Muscle of leg (tissue), 11 donors: ENCODE measurements around the gene OLFML1. TPM values are rescaled to one million over a fixed set of nuclear protein-coding genes. Genes with fewer than 3 reads are reported as not detected.

Experiments
- DNase-seq: peaks from one replicate; pipeline ENCODE4 v3.0.0; 2013
- H3K27ac ChIP-seq: one replicate; pipeline ENCODE4 v1.5.1; 2013; ENCODE audit warnings: mild to moderate bottlenecking, low read length, control low read depth
- H3K27me3 ChIP-seq: one replicate; pipeline ENCODE4 v1.6.1; 2013; ENCODE audit warnings: low read length; ENCODE audit not compliant: control insufficient read depth, insufficient read depth
- H3K36me3 ChIP-seq: one replicate; pipeline ENCODE4 v1.6.1; 2013; ENCODE audit warnings: low read length; ENCODE audit not compliant: control insufficient read depth, insufficient read depth
- H3K4me1 ChIP-seq: one replicate; pipeline ENCODE4 v1.6.1; 2013; ENCODE audit warnings: low read length; ENCODE audit not compliant: control insufficient read depth, insufficient read depth
- H3K4me3 ChIP-seq: one replicate; pipeline ENCODE4 v1.5.1; 2013; ENCODE audit warnings: low read length, control low read depth
- H3K9me3 ChIP-seq: replicated peaks from 2 replicates; pipeline ENCODE4 v1.6.1; 2013; ENCODE audit warnings: low read depth, low read length; ENCODE audit not compliant: control insufficient read depth
- WGBS: methylation state at CpG from one replicate; pipeline ENCODE4 v1.1.5; 2013; ENCODE audit warnings: missing lambda C conversion rate; ENCODE audit not compliant: insufficient coverage; 5-methylcytosine and 5-hydroxymethylcytosine counted together
- polyA plus RNA-seq, 8 donors: library from polyadenylated mRNA; unstranded; fragments of 120-200 nt; gene quantifications; one replicate each; pipeline versions ENCODE4 v1.2.1 to v1.2.3, GENCODE V29; 2013; ENCODE audit warnings: inconsistent platforms in 1 of 8, low replicate concordance in 1 of 8; ENCODE audit not compliant: insufficient read length in 8 of 8, insufficient read depth in 1 of 8
- total RNA-seq: library from RNA; stranded (reverse); fragments of 120-200 nt; gene quantifications from one replicate; pipeline ENCODE4 v1.2.4, GENCODE V29; 2013

Gene OLFML1
- total and polyA plus RNA-seq, 9 donors = 33.1 to 70.5 (median 41.9) TPM

GRCh38 chr11:7489376-7489775 is 4.1 kb downstream of the OLFML1 start:
- Histone ChIP-seq H3K27me3 (no peaks in the 10 kb centered on the region), H3K4me3 (no peak overlapping the region), H3K36me3 (peaks cover 27% of the 10 kb centered on the region), H3K9me3 (no peaks in the 10 kb centered on the region), H3K27ac (no peak overlapping the region), H3K4me1 (peaks cover 18% of the 10 kb centered on the region)
- WGBS = 90% methylated on average over 2 of the region's 2 CpGs
- DNase-seq = no peak

- Histone ChIP-seq H3K36me3 (peaks cover 30% of the 10 kb centered on the region), H3K27ac (no peak overlapping the region), H3K9me3 (no peaks in the 10 kb centered on the region), H3K27me3 (no peaks in the 10 kb centered on the region), H3K4me1 (peaks cover 13% of the 10 kb centered on the region), H3K4me3 (no peak overlapping the region)
- DNase-seq = no peak
- WGBS = 100% methylated on average over 1 of the region's 4 CpGs
Measured at GRCh38 chr11:7490054-7490453, 4.7 kb downstream of the OLFML1 start.

GRCh38 chr11:7490535-7490934 is 5.2 kb downstream of the OLFML1 start:
- Histone ChIP-seq H3K9me3 (no peaks in the 10 kb centered on the region), H3K27me3 (no peaks in the 10 kb centered on the region), H3K36me3 (peaks cover 30% of the 10 kb centered on the region), H3K4me1 (peaks cover 8% of the 10 kb centered on the region), H3K27ac (no peak overlapping the region), H3K4me3 (no peak overlapping the region)
- no peak for DNase-seq
- no CpG with 5 or more reads among the region's 1 CpG for WGBS

GRCh38 chr11:7492253-7492652 is 6.9 kb downstream of the OLFML1 start:
- DNase-seq = peak; percentile 15
- Histone ChIP-seq H3K4me1 (peaks cover 5% of the 10 kb centered on the region), H3K27me3 (no peaks in the 10 kb centered on the region), H3K9me3 (no peaks in the 10 kb centered on the region), H3K36me3 (peaks cover 30% of the 10 kb centered on the region), H3K27ac (no peak overlapping the region), H3K4me3 (no peak overlapping the region)
- no CpG with 5 or more reads among the region's 1 CpG for WGBS

GRCh38 chr11:7493670-7494069 is 8.4 kb downstream of the OLFML1 start:
- no CpG with 5 or more reads among the region's 2 CpGs for WGBS
- H3K9me3 ChIP-seq = no peaks in the 10 kb centered on the region

GRCh38 chr11:7494086-7494745 is 8.9 kb downstream of the OLFML1 start:
- no peak overlapping the region for H3K27ac ChIP-seq
- H3K9me3 ChIP-seq = no peaks in the 10 kb centered on the region
- H3K4me1 ChIP-seq = peaks cover 5% of the 10 kb centered on the region
- no peak overlapping the region for H3K4me3 ChIP-seq
- peaks cover 25% of the 10 kb centered on the region for H3K36me3 ChIP-seq
- WGBS = 80% methylated on average over 1 of the region's 5 CpGs
- no peak for DNase-seq
- H3K27me3 ChIP-seq = no peaks in the 10 kb centered on the region

More at GRCh38 chr11:7493670-7494069, 8.4 kb downstream of the OLFML1 start:
- H3K27ac ChIP-seq = no peak overlapping the region
- H3K36me3 ChIP-seq = peaks cover 26% of the 10 kb centered on the region
- H3K4me3 ChIP-seq = no peak overlapping the region
- no peak for DNase-seq
- peaks cover 5% of the 10 kb centered on the region for H3K4me1 ChIP-seq
- no peaks in the 10 kb centered on the region for H3K27me3 ChIP-seq

GRCh38 chr11:7495882-7496551 is 10.7 kb downstream of the OLFML1 start:
- H3K4me1 ChIP-seq = peaks cover 5% of the 10 kb centered on the region
- H3K36me3 ChIP-seq = peaks cover 18% of the 10 kb centered on the region
- 55% methylated on average over 3 of the region's 4 CpGs for WGBS
- H3K9me3 ChIP-seq = no peaks in the 10 kb centered on the region
- H3K27ac ChIP-seq = no peak overlapping the region
- peak; percentile 32 for DNase-seq
- H3K4me3 ChIP-seq = no peak overlapping the region
- no peaks in the 10 kb centered on the region for H3K27me3 ChIP-seq

GRCh38 chr11:7498193-7498592 is 12.9 kb downstream of the OLFML1 start:
- 89% methylated on average over 1 of the region's 4 CpGs for WGBS
- no peak for DNase-seq
- Histone ChIP-seq H3K4me3 (no peak overlapping the region), H3K4me1 (peaks cover 2% of the 10 kb centered on the region), H3K36me3 (peaks cover 12% of the 10 kb centered on the region), H3K27ac (no peak overlapping the region), H3K27me3 (no peaks in the 10 kb centered on the region), H3K9me3 (no peaks in the 10 kb centered on the region)

- no peak overlapping the region for H3K27ac ChIP-seq
- H3K4me1 ChIP-seq = peaks cover 2% of the 10 kb centered on the region
- H3K36me3 ChIP-seq = peaks cover 4% of the 10 kb centered on the region
- peak; percentile 51 for DNase-seq
- H3K9me3 ChIP-seq = no peaks in the 10 kb centered on the region
- 58% methylated on average over 1 of the region's 1 CpG for WGBS
- H3K27me3 ChIP-seq = no peaks in the 10 kb centered on the region
- no peak overlapping the region for H3K4me3 ChIP-seq
Measured at GRCh38 chr11:7499081-7499480, 13.8 kb downstream of the OLFML1 start.

- H3K36me3 ChIP-seq = peaks cover 4% of the 10 kb centered on the region
- no peaks in the 10 kb centered on the region for H3K9me3 ChIP-seq
- no peak for DNase-seq
- H3K4me1 ChIP-seq = peaks cover 2% of the 10 kb centered on the region
- no peaks in the 10 kb centered on the region for H3K27me3 ChIP-seq
- H3K27ac ChIP-seq = no peak overlapping the region
- H3K4me3 ChIP-seq = no peak overlapping the region
- WGBS = no CpG with 5 or more reads among the region's 3 CpGs
Measured at GRCh38 chr11:7500251-7500650, 14.9 kb downstream of the OLFML1 start.
